Osteoblast (primary cell): Measurements from ENCODE around the gene CCDC87. TPM values are rescaled to one million over a fixed set of nuclear protein-coding genes. Genes with fewer than 3 reads are reported as not detected.

ENCODE experiments used
- DNase-seq: peaks from one replicate; pipeline ENCODE4 v3.0.0; 2011; ENCODE audit warnings: low spot score, mixed read lengths; ENCODE audit not compliant: insufficient read length; ENCODE audit errors: missing footprints
- H2AFZ ChIP-seq: 2 replicates; pipeline ENCODE4 v1.6.0; 2011; ENCODE audit warnings: mild to moderate bottlenecking, low read length
- H3K27ac ChIP-seq: 2 replicates; pipeline ENCODE4 v1.5.1; 2011; ENCODE audit warnings: mild to moderate bottlenecking, low read depth, low read length, moderate library complexity
- H3K27me3 ChIP-seq: 2 replicates; pipeline ENCODE4 v1.6.0; 2012; ENCODE audit warnings: mild to moderate bottlenecking, control low read depth, inconsistent platforms, low read length, moderate library complexity; ENCODE audit not compliant: insufficient read depth
- H3K36me3 ChIP-seq: 2 replicates; pipeline ENCODE4 v1.5.1; 2011; ENCODE audit warnings: mild to moderate bottlenecking, low read length, control low read depth, moderate library complexity; ENCODE audit not compliant: insufficient read depth
- H3K4me1 ChIP-seq: 2 replicates; pipeline ENCODE4 v1.5.1; 2011; ENCODE audit warnings: mild to moderate bottlenecking, low read length, control low read depth, moderate library complexity; ENCODE audit not compliant: insufficient read depth
- H3K4me2 ChIP-seq: 2 replicates; pipeline ENCODE4 v1.6.0; 2011; ENCODE audit warnings: mild to moderate bottlenecking, low read length; ENCODE audit not compliant: insufficient read depth
- H3K4me3 ChIP-seq: fragments of 200-600 bp; sonication (generic); 3 replicates; pipeline ENCODE4 v1.5.1; 2012; ENCODE audit warnings: mild to moderate bottlenecking, low read length, inconsistent platforms; ENCODE audit not compliant: insufficient read depth
- H3K79me2 ChIP-seq: 2 replicates; pipeline ENCODE4 v1.6.0; 2012; ENCODE audit warnings: mild to moderate bottlenecking, low read length, control low read depth, inconsistent platforms; ENCODE audit not compliant: insufficient read depth
- H3K9me3 ChIP-seq: 2 replicates; pipeline ENCODE4 v1.5.1; 2011; ENCODE audit warnings: low read depth, low read length, control low read depth
- H4K20me1 ChIP-seq: 2 replicates; pipeline ENCODE4 v1.6.0; 2012; ENCODE audit warnings: mild to moderate bottlenecking, low read length, control low read depth; ENCODE audit not compliant: insufficient read depth
- total RNA-seq: library from RNA; depleted of rRNA; stranded (reverse); fragments of >200 nt; gene quantifications from 2 replicates; pipeline ENCODE4 v1.2.3, GENCODE V29; 2012
- TF ChIP-seq, protein P1 (sequence below): IDR thresholded peaks from 2 replicates; pipeline ENCODE4 v1.5.1; 2011; ENCODE audit warnings: mild to moderate bottlenecking, low read depth, low read length, moderate library complexity; ENCODE audit errors: extremely low read depth

The CCDC87 gene
- total RNA-seq, 1 donor: 1.1 TPM

DNA sequence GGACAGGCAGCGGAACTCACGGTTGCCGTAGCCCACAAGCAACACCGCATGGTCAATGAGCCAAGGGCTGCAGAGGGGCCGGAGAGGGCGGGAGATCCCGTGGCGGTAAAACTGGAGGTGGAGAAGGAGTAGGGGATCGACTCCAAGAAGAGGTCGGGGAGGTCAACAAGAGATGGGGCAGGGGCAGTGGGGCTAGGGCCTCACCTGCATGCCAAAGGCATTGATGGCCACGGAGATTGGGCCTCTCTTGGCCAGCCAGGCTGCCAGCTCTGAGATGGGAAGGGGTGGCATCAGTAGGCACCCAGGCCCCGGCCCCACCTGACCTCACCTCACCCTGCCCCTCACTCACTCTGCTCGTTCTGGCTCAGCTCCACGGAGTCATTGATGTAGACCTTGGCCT, 28.3 kb downstream of the CCDC87 start:
- H2AFZ ChIP-seq: no peak overlapping the region
- no peak overlapping the region for H3K4me3 ChIP-seq
- DNase-seq: peak; percentile 51
- no peak overlapping the region for H3K27ac ChIP-seq
- H4K20me1 ChIP-seq: no peaks in the 10 kb centered on the region
- H3K79me2 ChIP-seq: no peaks in the 10 kb centered on the region
- H3K9me3 ChIP-seq: no peaks in the 10 kb centered on the region
- H3K36me3 ChIP-seq: no peaks in the 10 kb centered on the region
- peaks cover 5% of the 10 kb centered on the region for H3K4me1 ChIP-seq
- TF ChIP-seq, protein P1, sequence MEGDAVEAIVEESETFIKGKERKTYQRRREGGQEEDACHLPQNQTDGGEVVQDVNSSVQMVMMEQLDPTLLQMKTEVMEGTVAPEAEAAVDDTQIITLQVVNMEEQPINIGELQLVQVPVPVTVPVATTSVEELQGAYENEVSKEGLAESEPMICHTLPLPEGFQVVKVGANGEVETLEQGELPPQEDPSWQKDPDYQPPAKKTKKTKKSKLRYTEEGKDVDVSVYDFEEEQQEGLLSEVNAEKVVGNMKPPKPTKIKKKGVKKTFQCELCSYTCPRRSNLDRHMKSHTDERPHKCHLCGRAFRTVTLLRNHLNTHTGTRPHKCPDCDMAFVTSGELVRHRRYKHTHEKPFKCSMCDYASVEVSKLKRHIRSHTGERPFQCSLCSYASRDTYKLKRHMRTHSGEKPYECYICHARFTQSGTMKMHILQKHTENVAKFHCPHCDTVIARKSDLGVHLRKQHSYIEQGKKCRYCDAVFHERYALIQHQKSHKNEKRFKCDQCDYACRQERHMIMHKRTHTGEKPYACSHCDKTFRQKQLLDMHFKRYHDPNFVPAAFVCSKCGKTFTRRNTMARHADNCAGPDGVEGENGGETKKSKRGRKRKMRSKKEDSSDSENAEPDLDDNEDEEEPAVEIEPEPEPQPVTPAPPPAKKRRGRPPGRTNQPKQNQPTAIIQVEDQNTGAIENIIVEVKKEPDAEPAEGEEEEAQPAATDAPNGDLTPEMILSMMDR: no peak
- peaks cover 10% of the 10 kb centered on the region for H3K27me3 ChIP-seq
- H3K4me2 ChIP-seq: no peak overlapping the region

DNA sequence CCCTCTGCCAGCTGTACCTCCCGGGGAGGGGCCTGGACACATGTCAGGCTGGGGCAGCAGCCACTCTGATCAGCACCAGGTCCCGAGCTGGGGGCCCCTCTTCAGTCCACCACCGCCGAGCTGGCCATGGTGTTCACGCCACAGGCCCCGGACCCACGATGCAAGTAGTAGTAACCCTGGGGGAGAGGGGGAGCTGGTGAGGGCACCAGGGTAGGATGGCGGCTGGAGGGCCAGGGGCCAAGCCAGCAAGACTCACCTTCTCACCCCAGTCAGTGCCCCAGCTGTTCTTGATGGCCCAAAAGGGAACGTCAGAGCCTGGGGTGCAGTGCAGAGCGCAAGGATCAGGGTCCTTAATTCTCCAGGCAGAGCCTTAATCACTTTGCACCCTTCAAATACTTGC, 29.0 kb downstream of the CCDC87 start:
- no peak overlapping the region for H3K27ac ChIP-seq
- H4K20me1 ChIP-seq: no peaks in the 10 kb centered on the region
- no peaks in the 10 kb centered on the region for H3K79me2 ChIP-seq
- H3K4me2 ChIP-seq: no peak overlapping the region
- H3K36me3 ChIP-seq: no peaks in the 10 kb centered on the region
- no peaks in the 10 kb centered on the region for H3K9me3 ChIP-seq
- TF ChIP-seq, protein P1: no peak
- H3K4me1 ChIP-seq: peaks cover 4% of the 10 kb centered on the region
- no peak overlapping the region for H3K4me3 ChIP-seq
- H2AFZ ChIP-seq: no peak overlapping the region
- H3K27me3 ChIP-seq: peaks cover 12% of the 10 kb centered on the region
- peak; percentile 52 for DNase-seq

DNA sequence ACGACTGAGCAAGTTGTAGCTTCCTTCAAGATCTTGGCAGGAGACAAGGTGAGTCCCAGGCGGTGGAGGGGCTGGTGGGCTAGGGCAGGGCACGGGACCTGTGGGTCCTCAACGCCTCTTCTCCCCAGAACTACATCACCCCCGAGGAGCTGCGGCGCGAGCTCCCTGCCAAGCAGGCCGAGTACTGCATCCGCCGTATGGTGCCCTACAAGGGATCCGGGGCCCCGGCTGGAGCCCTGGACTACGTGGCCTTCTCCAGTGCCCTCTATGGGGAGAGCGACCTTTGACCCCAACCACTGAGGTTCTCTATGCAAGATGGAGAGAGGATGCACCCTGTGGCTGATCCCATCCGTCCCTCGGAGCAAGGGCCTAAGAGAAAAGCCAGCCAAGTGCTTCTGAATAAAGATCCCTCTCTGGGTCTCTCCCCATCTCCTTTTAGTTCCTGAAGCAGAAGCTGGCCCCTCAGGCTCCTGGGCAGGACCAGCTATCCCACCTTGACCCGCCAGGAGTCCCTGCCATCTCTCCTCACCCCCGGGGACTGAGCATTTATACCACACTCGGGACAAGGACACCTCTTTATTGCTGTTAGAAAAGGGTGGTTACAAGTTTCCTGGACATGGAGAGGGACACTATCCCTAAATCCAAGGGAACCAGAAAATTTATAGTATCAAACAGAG, 29.8 kb downstream of the CCDC87 start:
- no peaks in the 10 kb centered on the region for H3K9me3 ChIP-seq
- H2AFZ ChIP-seq: no peak overlapping the region
- H3K27me3 ChIP-seq: peaks cover 20% of the 10 kb centered on the region

DNA sequence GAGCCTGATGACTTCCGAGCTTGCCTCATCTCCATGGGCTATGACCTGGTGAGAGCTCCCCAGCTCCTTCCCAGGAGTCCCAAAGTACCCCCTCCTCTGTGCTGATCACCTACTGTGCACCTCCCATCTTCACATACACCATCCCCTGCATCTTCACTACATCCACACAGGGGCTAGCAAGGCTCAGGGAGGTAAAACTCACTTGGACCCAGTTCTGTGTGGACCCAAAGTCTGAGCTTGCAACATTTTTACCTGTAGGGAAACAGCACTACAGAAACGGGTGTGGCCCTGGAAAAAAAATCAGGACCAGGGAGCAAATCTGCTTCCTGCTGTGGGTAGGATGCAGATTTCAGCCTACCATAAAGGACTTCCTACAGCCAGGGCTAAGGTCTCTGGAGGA, 30.6 kb downstream of the CCDC87 start:
- Histone ChIP-seq H3K36me3 (no peaks in the 10 kb centered on the region), H3K4me1 (no peaks in the 10 kb centered on the region), H3K27me3 (peaks cover 28% of the 10 kb centered on the region), H2AFZ (no peak overlapping the region), H3K4me3 (no peak overlapping the region), H3K27ac (no peak overlapping the region), H3K79me2 (no peaks in the 10 kb centered on the region), H4K20me1 (no peaks in the 10 kb centered on the region), H3K4me2 (no peak overlapping the region), H3K9me3 (no peaks in the 10 kb centered on the region)
- TF ChIP-seq, protein P1: no peak
- peak; percentile 69 for DNase-seq

More for the DNA sequence above, 29.8 kb downstream of the CCDC87 start:
- H3K4me3 ChIP-seq: no peak overlapping the region
- no peaks in the 10 kb centered on the region for H3K4me1 ChIP-seq
- peak; percentile 81 for DNase-seq
- no peaks in the 10 kb centered on the region for H4K20me1 ChIP-seq
- no peaks in the 10 kb centered on the region for H3K36me3 ChIP-seq
- no peaks in the 10 kb centered on the region for H3K79me2 ChIP-seq
- TF ChIP-seq, protein P1: no peak
- no peak overlapping the region for H3K27ac ChIP-seq
- no peak overlapping the region for H3K4me2 ChIP-seq
